GM21526 (cell line): Measurements from ENCODE around the gene ZNF81.
"Not testable (repeated sequence)": the region's sequence is repeated elsewhere in the genome, so short reads cannot be mapped to it uniquely, and the experiment has no call there.

ENCODE experiments used
- ATAC-seq: cut with Tn5 transposase; IDR thresholded peaks from one replicate; pipeline ENCODE4 v1.9.1; 2021; ENCODE audit warnings: moderate library complexity; ENCODE audit not compliant: unreplicated experiment, low FRiP score

The ZNF81 gene

DNA sequence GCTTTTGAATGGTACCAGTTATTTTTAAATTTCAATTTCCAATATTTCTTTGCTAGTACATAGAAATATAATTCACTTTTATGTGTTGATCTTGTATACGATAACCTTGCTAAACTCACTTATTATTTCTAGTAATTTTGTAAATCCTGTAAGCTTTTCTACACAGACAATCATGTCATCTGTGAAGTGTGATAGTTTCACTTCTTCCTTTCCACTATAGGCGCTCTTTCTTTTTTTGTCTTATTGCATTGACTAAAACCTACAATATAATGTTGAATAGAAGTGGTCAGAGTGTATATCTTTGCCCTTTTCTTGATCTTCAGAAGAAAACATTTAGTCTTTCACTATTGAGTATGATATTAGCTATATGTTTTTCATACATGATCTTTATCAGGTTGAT is 90.5 kb downstream of the ZNF81 start:
- no peak for ATAC-seq

DNA sequence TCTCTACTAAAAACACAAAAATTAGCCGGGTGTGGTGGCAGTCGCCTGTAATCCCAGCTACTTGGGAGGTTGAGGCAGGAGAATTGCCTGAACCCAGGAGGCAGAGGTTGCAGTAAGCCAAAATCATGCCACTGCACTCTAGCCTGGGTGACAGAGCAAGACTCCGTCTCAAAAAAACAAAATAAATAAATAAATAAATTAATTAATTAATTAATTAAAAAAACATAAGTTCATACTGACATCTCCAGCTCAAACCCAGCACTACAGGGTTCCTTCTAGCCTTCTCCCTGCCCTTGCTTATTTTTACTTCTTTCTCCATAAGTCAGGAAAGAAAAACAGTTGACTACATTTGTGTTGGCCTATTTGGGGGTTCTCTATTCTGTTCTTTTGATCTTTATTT is 95.3 kb downstream of the ZNF81 start:
- ATAC-seq: not testable (repeated sequence)

DNA sequence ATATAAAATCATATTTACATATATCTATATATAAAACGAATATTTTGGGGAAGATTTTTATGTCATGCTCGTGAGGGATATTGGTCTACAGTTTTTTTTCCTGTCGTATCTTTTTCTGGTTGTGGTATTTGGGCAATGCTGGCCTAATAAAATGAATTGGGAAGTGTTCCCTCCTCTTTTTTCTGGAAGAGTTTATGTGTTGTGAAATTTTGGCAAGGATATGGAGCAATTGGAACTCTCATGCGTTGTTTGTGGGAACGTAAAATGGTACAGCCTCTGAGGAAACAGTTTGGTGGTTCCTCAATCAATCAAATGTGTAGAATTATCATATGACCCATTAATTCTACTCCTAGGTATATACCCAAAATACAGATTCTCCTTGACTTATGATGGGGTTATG is 97.2 kb downstream of the ZNF81 start:
- no peak for ATAC-seq

DNA sequence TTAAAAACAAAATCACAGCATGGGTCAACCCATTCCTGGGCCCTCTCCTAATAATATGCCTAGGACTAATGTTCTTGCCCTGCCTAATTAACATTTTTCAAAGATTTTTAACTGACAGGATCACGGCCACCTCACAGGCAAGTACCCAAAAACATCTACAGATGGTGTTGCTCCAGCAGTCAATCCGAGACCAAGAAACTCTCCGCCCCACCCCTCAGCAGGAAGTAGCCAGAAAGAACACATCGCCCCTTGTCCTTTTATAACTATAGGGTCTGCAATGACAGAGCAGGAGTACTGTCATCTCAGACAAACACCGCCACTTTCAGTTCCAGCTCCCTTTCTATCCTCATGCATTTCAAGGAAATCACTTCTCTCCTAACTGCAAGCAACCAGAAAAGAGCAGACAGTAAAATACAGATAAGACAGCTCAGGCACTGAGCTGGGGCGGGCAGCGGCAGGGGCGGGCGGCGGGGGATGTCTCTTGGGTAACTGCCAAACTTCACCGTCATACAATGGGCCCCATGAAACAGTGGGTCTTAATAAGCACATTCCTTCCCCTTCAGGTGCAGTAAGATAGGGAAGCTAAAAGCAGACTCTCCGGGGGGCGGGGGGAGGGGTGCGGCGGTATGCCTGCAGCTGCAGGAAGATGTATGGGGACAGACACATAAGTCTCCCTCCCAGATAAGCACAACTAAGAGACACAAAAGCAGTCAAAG is 99.7 kb downstream of the ZNF81 start:
- no peak for ATAC-seq

DNA sequence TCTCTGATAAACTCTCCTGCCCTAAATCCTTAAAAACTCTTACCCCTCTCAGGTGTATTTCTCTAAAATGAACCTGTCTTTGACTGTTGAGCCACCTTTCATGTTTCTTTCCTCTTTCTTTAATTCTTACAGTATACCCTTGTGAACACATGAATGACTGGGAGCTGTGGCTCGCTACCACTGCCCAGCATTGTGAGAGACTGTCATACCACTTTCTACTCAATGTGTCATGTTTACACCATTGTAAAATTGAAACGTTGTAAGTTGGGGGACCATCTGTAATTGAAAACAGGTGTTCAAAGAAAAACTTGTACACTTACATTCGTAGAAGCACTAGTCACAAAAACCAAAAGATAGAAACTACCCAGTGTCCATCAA is 100.2 kb downstream of the ZNF81 start:
- no peak for ATAC-seq

DNA sequence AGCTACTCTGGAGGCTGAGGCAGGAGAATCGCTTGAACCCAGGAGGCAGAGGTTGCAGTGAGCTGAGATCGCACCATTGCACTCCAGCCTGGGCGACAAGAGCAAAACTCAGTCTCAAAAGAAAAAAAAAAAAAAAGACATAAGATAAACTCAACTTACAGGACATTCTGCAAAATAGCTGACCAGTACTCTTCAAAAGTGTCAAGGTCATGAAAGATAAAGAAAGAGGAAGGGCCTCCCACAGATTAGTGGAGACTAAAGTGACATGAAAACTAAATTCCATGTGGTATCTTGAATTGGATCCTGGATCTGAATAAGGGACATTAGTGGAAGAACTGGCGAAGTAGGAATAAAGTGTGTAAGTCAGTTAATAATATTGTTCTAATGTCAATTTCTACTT is 103.7 kb downstream of the ZNF81 start:
- ATAC-seq: no peak

DNA sequence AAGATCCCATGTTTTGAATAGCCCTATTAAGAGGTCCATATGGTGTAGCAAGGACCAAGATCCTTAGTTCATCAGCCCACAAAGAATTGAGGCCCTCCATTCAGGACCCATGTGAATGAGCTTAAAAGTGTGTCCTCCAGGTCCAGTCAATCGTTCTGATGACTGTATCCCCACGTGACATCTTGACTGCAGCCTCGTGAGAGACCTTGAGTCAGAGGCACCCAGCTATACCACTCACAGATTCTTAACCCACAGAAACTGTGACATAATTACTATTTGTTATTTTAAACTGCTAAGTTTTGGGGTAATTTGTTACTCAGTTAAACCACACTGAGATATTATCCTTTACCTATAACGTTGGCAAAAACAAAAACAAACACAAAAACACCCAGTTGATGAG is 104.7 kb downstream of the ZNF81 start:
- no peak for ATAC-seq

DNA sequence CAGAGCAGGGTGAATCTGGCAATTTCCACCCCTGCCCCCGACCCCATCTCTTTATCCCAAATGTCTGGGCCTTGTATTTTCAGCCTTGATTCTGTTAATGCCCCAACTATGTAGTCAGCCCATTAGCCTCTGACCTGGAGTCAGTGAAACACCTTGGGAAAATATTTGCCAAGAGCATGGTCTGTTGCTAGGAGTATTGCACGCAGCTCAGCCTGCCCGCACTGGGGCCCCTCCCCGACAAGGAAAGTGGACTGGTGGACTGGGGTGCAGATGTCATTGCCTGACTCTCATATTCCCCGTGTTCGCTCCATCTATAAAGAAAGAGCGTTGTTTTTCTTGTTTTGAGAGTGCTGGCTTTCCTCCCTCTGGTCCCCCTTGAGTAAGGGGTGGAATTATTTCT is 118.6 kb downstream of the ZNF81 start:
- not testable (repeated sequence) for ATAC-seq

DNA sequence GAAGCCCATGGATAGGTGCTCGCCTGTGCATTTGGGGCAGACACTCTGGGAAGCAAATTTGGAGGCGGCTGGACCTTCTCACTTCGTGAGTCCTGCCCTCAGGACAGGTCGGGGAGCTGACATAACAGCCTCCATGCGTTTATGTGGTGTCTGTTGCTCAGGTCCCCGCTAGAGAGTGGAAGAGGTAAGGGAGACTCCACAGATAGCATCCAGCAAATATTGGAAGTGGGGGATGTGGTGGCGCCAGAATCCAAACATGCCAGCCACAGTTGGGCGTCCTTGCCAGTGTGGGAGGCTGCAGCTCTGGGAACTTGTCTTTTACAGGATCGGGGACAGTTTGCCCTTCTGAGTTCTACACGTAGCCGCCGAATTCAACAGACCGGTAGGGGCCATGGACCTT is 119.3 kb downstream of the ZNF81 start:
- ATAC-seq: no peak

DNA sequence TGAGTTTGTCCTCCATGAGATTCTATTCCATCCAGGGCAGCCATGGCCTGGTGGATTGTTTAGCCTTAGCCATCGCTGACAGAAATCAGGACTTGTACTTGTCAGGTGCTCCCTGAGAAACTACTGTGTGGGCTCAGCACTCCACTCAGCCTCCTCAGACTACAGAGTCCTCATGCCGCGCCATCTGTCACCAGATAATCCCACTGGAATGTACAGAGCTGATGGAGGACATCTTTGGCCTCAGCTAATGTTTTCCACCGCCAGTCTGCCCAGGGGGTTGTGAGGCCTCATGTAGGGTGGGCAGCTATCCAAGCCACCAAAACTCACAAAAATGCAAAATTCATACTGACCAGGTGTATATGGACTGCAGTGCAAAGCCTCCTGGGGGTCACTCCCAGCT is 121.5 kb downstream of the ZNF81 start:
- ATAC-seq: not testable (repeated sequence)

DNA sequence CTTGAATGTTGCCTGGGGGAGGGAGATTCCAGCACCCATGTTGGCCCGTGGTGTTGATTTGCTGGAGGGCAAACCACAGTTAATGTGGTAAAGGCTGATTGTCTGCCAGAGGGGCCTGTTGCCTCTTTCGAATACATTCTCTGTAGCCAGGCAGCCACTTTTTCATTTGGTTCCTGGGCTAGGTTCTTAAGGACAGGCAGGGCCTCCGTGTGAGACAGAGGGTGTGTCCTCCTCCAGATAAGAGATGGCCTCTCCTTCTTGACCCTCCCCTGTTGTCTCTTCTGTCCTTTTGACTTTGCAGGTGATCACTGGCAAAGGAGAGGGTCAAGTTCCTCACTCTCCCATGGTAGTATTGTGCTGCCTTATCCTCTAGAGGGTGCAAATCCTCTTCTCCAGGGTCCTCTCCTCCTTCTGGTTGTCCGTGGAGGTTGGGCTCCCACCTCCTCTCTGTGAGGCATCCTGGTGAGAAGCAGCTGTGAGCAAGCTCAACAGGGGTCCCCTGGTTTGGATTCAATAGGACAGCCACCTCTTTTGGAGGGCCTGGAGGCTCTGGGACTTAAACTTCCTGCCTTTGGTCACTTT is 122.2 kb downstream of the ZNF81 start:
- no peak for ATAC-seq

DNA sequence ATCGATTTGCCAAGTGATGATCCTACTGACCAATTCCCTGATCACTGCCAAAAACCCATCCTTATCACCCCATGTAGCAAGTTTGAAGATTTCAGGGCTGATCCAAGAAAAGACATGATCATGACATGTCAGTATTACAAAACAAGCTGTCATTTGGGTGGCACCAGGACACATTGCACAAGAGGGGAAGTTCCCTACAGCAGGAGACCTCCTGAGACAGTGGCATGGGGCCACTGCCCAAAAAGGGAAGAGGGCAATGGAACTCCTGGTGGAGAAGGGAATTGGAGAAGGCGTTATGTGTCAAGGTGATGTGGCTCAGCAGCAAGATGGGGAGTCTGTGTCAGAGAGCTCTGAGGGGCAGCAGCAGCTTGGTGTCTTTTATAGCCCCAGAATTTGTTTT is 123.7 kb downstream of the ZNF81 start:
- no peak for ATAC-seq

DNA sequence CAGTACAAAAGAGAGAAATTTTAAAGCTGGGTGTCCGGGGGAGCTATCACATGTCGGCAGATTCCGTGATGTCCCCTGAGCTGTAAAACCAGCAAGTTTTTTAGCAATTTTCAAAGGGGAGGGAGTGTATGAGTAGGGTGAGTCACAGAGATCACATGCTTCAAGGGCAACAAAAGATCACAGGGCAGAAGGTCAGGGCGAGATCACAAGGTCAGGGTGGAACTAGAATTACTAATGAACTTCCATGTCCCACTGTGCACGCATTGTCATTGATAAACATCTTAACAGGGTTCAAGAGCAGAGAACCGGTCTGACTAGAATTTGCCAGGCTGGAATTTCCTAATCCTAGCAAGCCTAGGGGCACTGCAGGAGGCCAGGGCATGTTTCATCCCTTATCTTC is 125.1 kb downstream of the ZNF81 start:
- not testable (repeated sequence) for ATAC-seq

DNA sequence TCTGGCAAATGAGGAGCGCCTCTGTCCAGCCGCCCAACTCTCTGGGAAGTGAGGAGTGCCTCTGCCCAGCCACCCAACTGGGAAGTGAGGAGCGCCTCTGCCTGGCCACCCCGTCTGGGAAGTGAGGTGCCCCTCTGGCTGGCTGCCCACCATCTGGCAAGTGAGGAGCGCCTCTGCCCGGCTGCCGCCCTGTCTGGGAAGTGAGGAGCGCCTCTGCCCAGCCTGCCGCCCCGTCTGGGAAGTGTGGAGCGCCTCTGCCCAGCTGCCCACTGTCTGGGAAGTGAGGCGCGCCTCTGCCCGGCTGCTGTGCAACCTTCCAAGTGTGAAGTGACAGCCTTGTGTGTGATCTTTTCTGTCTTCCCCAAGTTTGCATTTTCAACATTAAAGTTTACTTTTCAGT is 128.8 kb downstream of the ZNF81 start:
- ATAC-seq: not testable (repeated sequence)
